ENCODE results near the gene ZRANB3. TPM values are rescaled to one million over a fixed set of nuclear protein-coding genes. Genes with fewer than 3 reads are reported as not detected.

The ZRANB3 gene
- total and polyA plus RNA-seq, 8 donors: 0.87 to 16.3 (median 2.6) TPM

GRCh38 chr2:135198481-135198880 lies 332.5 kb downstream of the ZRANB3 start:
- WGBS, 5 donors: 88 to 100% (median 93%) methylated on average over 3 of the region's 3 CpGs
- intact Hi-C loops (cut with DNase I; ENCODE audit: low total_unique reads): no loop called here
- Histone ChIP-seq H3K9me3 (no peaks in the 10 kb centered on the region), H3K36me3 (no peaks in the 10 kb centered on the region), H3K27ac (no peak overlapping the region), H3K27me3 (no peaks in the 10 kb centered on the region), H3K4me1 (no peaks in the 10 kb centered on the region), H3K4me3 (no peak overlapping the region)
- TF ChIP-seq POLR2AphosphoS5 (IDR thresholded peaks at IDR 0.05): no peak
- TF ChIP-seq POLR2A (IDR thresholded peaks at IDR 0.05): no peak
- TF ChIP-seq EP300 (IDR thresholded peaks at IDR 0.05): no peak
- no peak for TF ChIP-seq CTCF (IDR thresholded peaks at IDR 0.05)
- no peak for DNase-seq

- Histone ChIP-seq H3K9me3 (peaks cover 0 to 24% (median 0%) of the 10 kb centered on the region in 4 donors), H3K4me3 (no peak overlapping the region), H3K27ac (no peak overlapping the region), H3K36me3 (peaks cover 0 to 7% (median 2%) of the 10 kb centered on the region in 4 donors), H3K4me1 (no peaks in the 10 kb centered on the region), H3K27me3 (no peaks in the 10 kb centered on the region)
- no peak for DNase-seq
- intact Hi-C loops (cut with DNase I; ENCODE audit: low total_unique reads): no loop called here
- TF ChIP-seq POLR2AphosphoS5 (IDR thresholded peaks at IDR 0.05) (no peak), EP300 (IDR thresholded peaks at IDR 0.05) (no peak), POLR2A (IDR thresholded peaks at IDR 0.05) (no peak), CTCF (IDR thresholded peaks at IDR 0.05) (no peak)
Measured at GRCh38 chr2:135190799-135191198, 340.2 kb downstream of the ZRANB3 start.

DNA sequence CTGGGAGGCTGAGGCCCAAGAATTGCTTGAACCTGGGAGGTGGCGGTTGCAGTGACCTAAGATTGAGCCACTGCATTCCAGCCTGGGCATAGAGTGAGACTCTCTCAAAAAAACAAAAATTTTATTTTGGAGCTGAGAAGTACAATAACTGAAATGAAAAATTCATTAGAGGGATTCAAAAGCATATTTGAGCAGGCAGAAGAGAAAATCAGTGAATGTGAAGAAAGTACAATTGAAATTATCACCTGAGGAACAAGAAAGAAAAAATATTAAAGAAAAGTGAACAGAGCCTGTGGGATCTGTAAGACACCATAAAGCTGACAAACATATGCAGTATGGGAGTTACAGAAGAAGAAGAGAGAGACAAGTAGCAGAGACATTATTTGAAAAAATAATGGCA lies 341.9 kb downstream of the ZRANB3 start:
- peaks cover 0 to 24% (median 0%) of the 10 kb centered on the region in 4 donors for H3K9me3 ChIP-seq
- TF ChIP-seq POLR2AphosphoS5 (IDR thresholded peaks at IDR 0.05) (no peak), EP300 (IDR thresholded peaks at IDR 0.05) (no peak), POLR2A (IDR thresholded peaks at IDR 0.05) (no peak), CTCF (IDR thresholded peaks at IDR 0.05) (no peak)
- intact Hi-C loops (cut with DNase I; ENCODE audit: low total_unique reads): no loop called here
- no peak overlapping the region for H3K4me3 ChIP-seq
- no peak overlapping the region for H3K27ac ChIP-seq
- no peaks in the 10 kb centered on the region for H3K27me3 ChIP-seq
- H3K4me1 ChIP-seq: no peaks in the 10 kb centered on the region
- no peak for DNase-seq
- peaks cover 0 to 7% (median 2%) of the 10 kb centered on the region in 4 donors for H3K36me3 ChIP-seq
- WGBS, 5 donors: 57 to 100% (median 100%) methylated on average over 1 of the region's 1 CpG

DNA sequence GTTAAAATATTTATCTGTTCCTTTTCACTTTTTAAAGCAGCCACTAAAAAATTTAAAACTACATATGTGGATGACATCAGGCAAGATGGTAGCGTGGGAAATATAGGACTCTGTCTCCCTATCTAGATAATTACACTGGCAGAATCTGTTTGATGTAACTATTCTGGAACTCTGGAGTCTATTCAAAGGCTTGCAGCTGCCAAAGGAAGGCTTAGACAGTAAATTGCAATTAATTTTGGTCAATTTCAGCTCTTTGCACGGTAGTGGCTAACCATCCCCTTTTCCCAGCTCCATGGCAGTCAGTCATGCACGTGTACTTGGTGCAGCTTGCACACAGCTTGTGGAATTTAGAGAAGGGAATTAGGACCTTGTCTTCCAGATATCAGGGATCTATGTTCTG lies 343.7 kb downstream of the ZRANB3 start:
- intact Hi-C loops (cut with DNase I; ENCODE audit: low total_unique reads): no loop called here
- TF ChIP-seq EP300 (IDR thresholded peaks at IDR 0.05): no peak
- no peak for TF ChIP-seq CTCF (IDR thresholded peaks at IDR 0.05)
- no peak for TF ChIP-seq POLR2A (IDR thresholded peaks at IDR 0.05)
- TF ChIP-seq POLR2AphosphoS5 (IDR thresholded peaks at IDR 0.05): no peak
- 83 to 94% (median 88%) methylated on average over 3 of the region's 3 CpGs for WGBS, 5 donors

More for the DNA sequence above, 343.7 kb downstream of the ZRANB3 start:
- Histone ChIP-seq H3K4me1 (no peaks in the 10 kb centered on the region), H3K27ac (no peak overlapping the region), H3K4me3 (no peak overlapping the region), H3K36me3 (peaks cover 0 to 10% (median 3%) of the 10 kb centered on the region in 4 donors), H3K27me3 (no peaks in the 10 kb centered on the region), H3K9me3 (peaks cover 0 to 22% (median 0%) of the 10 kb centered on the region in 4 donors)
- no peak for DNase-seq
